GM12878 (cell line): Measurements from ENCODE around the gene ZNF581. TPM values are rescaled to one million over a fixed set of nuclear protein-coding genes. Genes with fewer than 3 reads are reported as not detected.
A peak's percentile ranks its signal among the peaks of the same experiment; 100 is the strongest.

Experiments used
- ATAC-seq: fragments of 200-7000 bp; cut with Tn5 transposase; 3 replicates; pipeline ENCODE4 v1.9.1; 2020; ENCODE audit warnings: mild to moderate bottlenecking, moderate library complexity
- BruUV-seq: library from RNA; stranded (reverse); fragments of 400-500 nt; replicated peaks from 2 replicates; lab custom pipeline; 2021; lab: Mats Ljungman, UMichigan
- CTCF ChIA-PET: fragments of 300-600 bp; sonication (Branson Sonifier 250); formaldehyde crosslinking; extraction: SDS; loops from one replicate; lab custom pipeline; 2021; ENCODE audit warnings: inconsistent platforms; lab: Yijun Ruan, JAX
- POLR2A ChIA-PET: fragments of 350-600 bp; formaldehyde crosslinking; extraction: SDS; loops from one replicate; lab custom pipeline; 2021; ENCODE audit warnings: inconsistent platforms; lab: Charles Lee
- RAD21 ChIA-PET: fragments of 300-600 bp; sonication (Branson Sonifier 250); formaldehyde crosslinking; loops from one replicate; lab custom pipeline; 2023; ENCODE audit warnings: antibody characterized with exemption; ENCODE audit not compliant: unreplicated experiment; lab: Charles Lee
- SMC1A ChIA-PET: fragments of 300-600 bp; sonication (Branson Sonifier 250); formaldehyde crosslinking; loops from one replicate; lab custom pipeline; 2023; ENCODE audit not compliant: unreplicated experiment, uncharacterized antibody; lab: Charles Lee
- DNase-seq: peaks from one replicate; pipeline ENCODE4 v3.0.0-alpha.2; 2011; ENCODE audit warnings: low read depth, low spot score
- FAIRE-seq: peaks from 3 replicates; lab custom pipeline; 2011; peaks lifted over from hg19 to GRCh38; lab: Jason Lieb, UNC
- H2AFZ ChIP-seq: 2 replicates; pipeline ENCODE4 v1.6.0; 2011; ENCODE audit warnings: low read depth, low read length, control low read depth; ENCODE audit not compliant: control insufficient read depth
- H3K27ac ChIP-seq: 2 replicates; pipeline ENCODE4 v1.5.1; 2011; ENCODE audit warnings: control low read depth; ENCODE audit not compliant: control insufficient read depth, insufficient read depth
- H3K27me3 ChIP-seq, 2 experiments: replicated peaks in 1 of 2; 2 replicates each; pipeline versions ENCODE4 v1.6.0 to v1.6.1; 2011; ENCODE audit warnings: low read length in 1 of 2; ENCODE audit not compliant: control insufficient read depth in 2 of 2, insufficient read depth in 2 of 2
- H3K36me3 ChIP-seq, 2 experiments: 2 replicates each; pipeline ENCODE4 v1.5.1; 2011; ENCODE audit warnings: low read length in 1 of 2; ENCODE audit not compliant: control insufficient read depth in 2 of 2, insufficient read depth in 2 of 2
- H3K4me1 ChIP-seq: 2 replicates; pipeline ENCODE4 v1.6.1; 2011; ENCODE audit warnings: mild to moderate bottlenecking, low read length, moderate library complexity, mixed read lengths; ENCODE audit not compliant: control insufficient read depth, insufficient read depth
- H3K4me2 ChIP-seq: 2 replicates; pipeline ENCODE4 v1.6.0; 2011; ENCODE audit warnings: control low read depth; ENCODE audit not compliant: control insufficient read depth, insufficient read depth
- H3K4me3 ChIP-seq: fragments of 200-600 bp; sonication (generic); 2 replicates; pipeline ENCODE4 v1.5.1; 2016
- H3K79me2 ChIP-seq: 2 replicates; pipeline ENCODE4 v1.6.0; 2011; ENCODE audit warnings: low read length; ENCODE audit not compliant: control insufficient read depth, insufficient read depth
- H3K9ac ChIP-seq: 2 replicates; pipeline ENCODE4 v1.8.0; 2011; ENCODE audit warnings: low read length, control low read depth, mixed read lengths; ENCODE audit not compliant: control insufficient read depth, insufficient read depth
- H3K9me3 ChIP-seq: replicated peaks from 3 replicates; pipeline ENCODE4 v1.5.1; 2011; ENCODE audit warnings: mild to moderate bottlenecking, low read length; ENCODE audit not compliant: control insufficient read depth, insufficient read depth
- H4K20me1 ChIP-seq: 2 replicates; pipeline ENCODE4 v1.6.0; 2011; ENCODE audit not compliant: control insufficient read depth, insufficient read depth
- CHD1 ChIP-seq: IDR thresholded peaks from 2 replicates; pipeline ENCODE4 v1.6.1; 2012; ENCODE audit warnings: low read depth, low read length, improper control_type of control experiment
- CTCF ChIP-seq, 3 experiments: IDR thresholded peaks in 2 of 3; conservative IDR thresholded peaks in 1 of 3; 2 replicates each; pipeline ENCODE4 v1.5.1; 2011; ENCODE audit warnings: low read depth in 3 of 3, low read length in 3 of 3, mild to moderate bottlenecking in 3 of 3, control low read depth in 2 of 3, moderate library complexity in 2 of 3, inconsistent platforms in 1 of 3, mixed read lengths in 1 of 3; ENCODE audit not compliant: control insufficient read depth in 2 of 3, insufficient read depth in 1 of 3; ENCODE audit errors: extremely low read depth in 1 of 3
- ETV6 ChIP-seq, 2 experiments: fragments of 450-650 bp in 1 of 2; IDR thresholded peaks in 1 of 2; conservative IDR thresholded peaks in 1 of 2; 2 replicates each; pipeline ENCODE4 v1.6.1; 2014; ENCODE audit warnings: antibody characterized with exemption in 1 of 2, borderline replicate concordance in 1 of 2, low read depth in 1 of 2, mild to moderate bottlenecking in 1 of 2, moderate library complexity in 1 of 2
- FOXM1 ChIP-seq: IDR thresholded peaks from 2 replicates; pipeline ENCODE4 v1.6.1; 2012; ENCODE audit warnings: low read depth, mild to moderate bottlenecking, inconsistent platforms, low read length, moderate library complexity
- GABPA ChIP-seq: IDR thresholded peaks from 2 replicates; pipeline ENCODE4 v1.6.1; 2014; ENCODE audit warnings: antibody characterized with exemption, low read depth, mild to moderate bottlenecking, inconsistent platforms
- KAT2A ChIP-seq: conservative IDR thresholded peaks from 2 replicates; pipeline ENCODE4 v1.6.1; 2011; ENCODE audit warnings: low read depth, low read length; ENCODE audit not compliant: control insufficient read depth
- KLF5 ChIP-seq: fragments of 450-650 bp; IDR thresholded peaks from 2 replicates; pipeline ENCODE4 v1.6.1; 2014; ENCODE audit warnings: mild to moderate bottlenecking; ENCODE audit not compliant: partially characterized antibody
- MEF2A ChIP-seq: IDR thresholded peaks from 2 replicates; pipeline ENCODE4 v1.6.1; 2011; ENCODE audit warnings: low read depth, mild to moderate bottlenecking, low read length, moderate library complexity; ENCODE audit not compliant: insufficient read depth
- MYB ChIP-seq: fragments of 150-350 bp; IDR thresholded peaks from 2 replicates; pipeline ENCODE4 v1.6.1; 2014; ENCODE audit warnings: mild to moderate bottlenecking, low read depth, low read length, borderline replicate concordance
- NR2C1 ChIP-seq: fragments of 450-650 bp; IDR thresholded peaks from 2 replicates; pipeline ENCODE4 v1.6.1; 2017; ENCODE audit warnings: antibody characterized with exemption, mild to moderate bottlenecking, moderate library complexity
- NR2C2 ChIP-seq: IDR thresholded peaks from 2 replicates; pipeline ENCODE4 v1.6.1; 2011; ENCODE audit warnings: borderline replicate concordance, low read depth; ENCODE audit not compliant: control insufficient read depth, insufficient read length
- PKNOX1 ChIP-seq: fragments of 450-650 bp; IDR thresholded peaks from 2 replicates; pipeline ENCODE4 v1.6.1; 2016; ENCODE audit warnings: mild to moderate bottlenecking
- PML ChIP-seq: IDR thresholded peaks from 2 replicates; pipeline ENCODE4 v1.6.1; 2012; ENCODE audit warnings: low read length, inconsistent platforms
- RELB ChIP-seq: fragments of 450-650 bp; IDR thresholded peaks from 2 replicates; pipeline ENCODE4 v1.6.1; 2017; ENCODE audit warnings: low read depth, mild to moderate bottlenecking, moderate library complexity
- SP1 ChIP-seq: IDR thresholded peaks from one replicate; pipeline ENCODE4 v1.6.1; 2011; ENCODE audit warnings: low read depth, low read length
- ZBED1 ChIP-seq: IDR thresholded peaks from 2 replicates; pipeline ENCODE4 v1.6.1; 2016; ENCODE audit warnings: borderline replicate concordance
- WGBS: methylation state at CpG from one replicate; pipeline ENCODE4 v1.1.6; 2016; ENCODE audit warnings: low lambda C conversion rate; ENCODE audit not compliant: insufficient replicate concordance, insufficient coverage; ENCODE audit errors: missing lambda C conversion rate; 5-methylcytosine and 5-hydroxymethylcytosine counted together
- in situ Hi-C: fragments of 300-500 bp; cut with MboI; formaldehyde crosslinking; loops from 9 replicates; pipeline ENCODE4 v1.14.3; 2018; ENCODE audit warnings: mixed read lengths
- intact Hi-C: fragments of 100-400 bp; cut with micrococcal nuclease; formaldehyde crosslinking; loops from one replicate; pipeline ENCODE4 v1.14.2; 2022; ENCODE audit not compliant: unreplicated experiment
- polyA plus RNA-seq, 11 experiments: library from polyadenylated mRNA; depleted of rRNA in 4 of 11; unstranded in 6 of 11; stranded (reverse) in 5 of 11; fragments of >200 nt; fragmentation: Nextera tagmentation in 4 of 11; fragmentation: Illumina TruSeq in 1 of 11; extraction: Ambion mirVana in 4 of 11; extraction: Trizol in 1 of 11; gene quantifications; 1 replicate in 1 of 11; 2 replicates in 10 of 11; pipeline versions ENCODE4 v1.2.1 to v1.2.3, GENCODE V29; 2011 to 2016; ENCODE audit warnings: inconsistent platforms in 2 of 11, missing spikeins in 2 of 11, low read depth in 1 of 11
- total RNA-seq, 4 experiments: library from RNA; depleted of rRNA in 3 of 4; stranded (reverse); fragments of >200 nt in 3 of 4; fragmentation: Illumina TruSeq in 1 of 4; extraction: Trizol in 1 of 4; gene quantifications; 2 replicates each; pipeline versions ENCODE4 v1.2.1 to v1.2.3, GENCODE V29; 2013 to 2021

ZNF581 gene
- total and polyA plus RNA-seq, 10 of the 15 experiments (the other 5 are each of a cell fraction or from before 2014, with no cell fraction given): 4.7 to 45.4 (median 22.2) TPM

GRCh38 chr19:55653651-55654322 is 10.3 kb downstream of the ZNF581 start (continued):
- TF ChIP-seq RELB (peak; percentile 58; the same call in 1 of the 2 replicates), FOXM1 (peak; percentile 66; the same call in 1 of the 2 replicates), PML (peak; percentile 88; the same call in 1 of the 2 replicates), SP1 (peak; percentile 64), ZBED1 (no peak), KLF5 (peak; percentile 77), MYB (peak; percentile 61; the same call in 1 of the 2 replicates)

GRCh38 chr19:55654323-55654867 is 10.9 kb downstream of the ZNF581 start:
- Histone ChIP-seq H4K20me1 (peaks cover 9% of the 10 kb centered on the region), H3K27ac (peak overlapping the region; percentile 100), H3K9ac (peak overlapping the region; percentile 99), H3K79me2 (peaks cover 47% of the 10 kb centered on the region), H3K9me3 (no peaks in the 10 kb centered on the region), H3K4me3 (peak overlapping the region; percentile 75), H3K36me3 (peaks cover 0 to 9% of the 10 kb centered on the region in 2 experiments; a peak in 3 of 4 replicates), H2AFZ (peak overlapping the region; percentile 96), H3K4me1 (peaks cover 19% of the 10 kb centered on the region), H3K4me2 (peak overlapping the region; percentile 90), H3K27me3 (no peaks in the 10 kb centered on the region)
- RAD21 ChIA-PET: interaction anchor here (0.7 to 1.6 kb wide), 10 partner anchors 12 to 1464 kb away, joined by 3 to 34 read pairs (median 4); partner anchors contain the start of genes TSEN34 and ZNF581
- in situ Hi-C loops: loop anchor here (5.0 to 25.0 kb wide), 3 partner anchors 658 to 1517 kb away; partner anchors contain the start of genes CNOT3, LENG9 and ZSCAN5A
- DNase-seq (peak; percentile 93), ATAC-seq (peak; percentile 83), FAIRE-seq (peak; percentile 96)
- WGBS: under 1% methylated on average over 45 of the region's 52 CpGs
- BruUV-seq: no TSS peak
- SMC1A ChIA-PET: interaction anchor here (0.7 to 2.6 kb wide), 7 partner anchors 12 to 155 kb away, joined by 3 to 28 read pairs (median 4); partner anchors contain the start of gene ZNF784
- intact Hi-C loops: loop anchor here (2.0 kb wide), 1 partner anchor 24 kb away; no protein-coding TSS in a partner anchor
- POLR2A ChIA-PET: interaction anchor here (0.6 to 1.6 kb wide), 14 partner anchors 10 to 660 kb away, joined by 3 to 12 read pairs (median 6); partner anchors contain the start of genes FIZ1, ZNF524, ZNF581 and ZNF784
- CTCF ChIA-PET: interaction anchor here (0.6 to 3.6 kb wide), 22 partner anchors 9 to 656 kb away, joined by 3 to 85 read pairs (median 4); partner anchors contain the start of genes FIZ1, PPP1R12C, ZNF524 and ZNF581
- TF ChIP-seq KAT2A: no peak
- TF ChIP-seq NR2C1: no peak
- 0 out of 2 replicates have a peak, but pooled peaks have one; percentile 64 for TF ChIP-seq GABPA
- TF ChIP-seq CTCF (IDR thresholded peaks at IDR 0.05 in 2 of 3, conservative IDR thresholded peaks at IDR 0.05 in 1 of 3; ENCODE audit: control insufficient read depth in 2 of 3, extremely low read depth in 1 of 3, insufficient read depth in 1 of 3, low read depth in 3 of 3, low read length in 3 of 3): no peak
- 0 out of 2 replicates have a peak, but pooled peaks have one; percentile 23 for TF ChIP-seq CHD1
- TF ChIP-seq MEF2A: no peak
- TF ChIP-seq PKNOX1: peak; percentile 74
- TF ChIP-seq ETV6 (conservative IDR thresholded peaks at IDR 0.05 in 1 of 2, IDR thresholded peaks at IDR 0.05 in 1 of 2; ENCODE audit: borderline replicate concordance in 1 of 2, low read depth in 1 of 2): no peak
- TF ChIP-seq NR2C2: no peak
